Measurements from ENCODE around the gene ACRBP. TPM values are rescaled to one million over a fixed set of nuclear protein-coding genes. Genes with fewer than 3 reads are reported as not detected.
A peak's percentile ranks its signal among the peaks of the same experiment; 100 is the strongest.

Gene ACRBP
- total RNA-seq, result 1 to 10 TPM; 1.3 to 2.2 TPM
- long read RNA-seq, donor 1, result 0 reads
- long read RNA-seq, donor 2, partial matches to known transcripts, result 0 of 3 reads
- long read RNA-seq, donor 2, other reads (novel, unspliced or antisense), result 2 of 3 reads

DNA sequence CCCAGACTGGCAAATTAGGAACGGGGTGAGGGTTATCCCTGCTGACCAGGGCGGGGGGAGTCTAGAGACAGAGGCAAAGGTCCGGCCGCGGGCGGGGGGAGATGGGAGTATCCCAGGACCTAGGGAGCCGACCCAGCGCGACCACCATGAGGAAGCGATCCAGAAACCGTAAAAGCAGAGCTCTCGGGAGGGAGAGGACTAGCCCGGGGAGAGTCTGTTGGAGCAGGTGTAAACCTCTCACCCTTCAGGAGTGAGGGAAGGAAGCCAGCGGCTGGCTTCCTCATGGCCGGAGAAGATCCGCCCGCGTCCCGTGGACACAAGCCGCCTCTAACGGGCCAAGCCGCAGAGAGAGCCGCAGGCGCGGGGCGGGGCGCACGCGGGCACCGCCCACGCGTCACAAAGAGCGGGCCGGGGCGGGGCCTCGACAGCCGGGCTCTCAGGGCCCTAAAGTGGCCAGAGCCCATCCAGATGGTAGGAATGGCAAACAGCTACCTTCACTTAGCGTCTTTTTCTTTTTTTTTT lies at the start of gene ACRBP:
Gene ACRBP (minus strand): TSS at position 350 of the 522 bp plus-strand sequence. CDS start 66 bp downstream, at position 284.
- peak; percentile 94 for DNase-seq (ENCODE audit: low spot score)
- intact Hi-C loops (cut with DNase I), result loop anchor here in 1 of 2 donors (10.0 kb wide), 1 partner anchor 82 kb away; the partner anchor contains the start of gene NOP2

DNA sequence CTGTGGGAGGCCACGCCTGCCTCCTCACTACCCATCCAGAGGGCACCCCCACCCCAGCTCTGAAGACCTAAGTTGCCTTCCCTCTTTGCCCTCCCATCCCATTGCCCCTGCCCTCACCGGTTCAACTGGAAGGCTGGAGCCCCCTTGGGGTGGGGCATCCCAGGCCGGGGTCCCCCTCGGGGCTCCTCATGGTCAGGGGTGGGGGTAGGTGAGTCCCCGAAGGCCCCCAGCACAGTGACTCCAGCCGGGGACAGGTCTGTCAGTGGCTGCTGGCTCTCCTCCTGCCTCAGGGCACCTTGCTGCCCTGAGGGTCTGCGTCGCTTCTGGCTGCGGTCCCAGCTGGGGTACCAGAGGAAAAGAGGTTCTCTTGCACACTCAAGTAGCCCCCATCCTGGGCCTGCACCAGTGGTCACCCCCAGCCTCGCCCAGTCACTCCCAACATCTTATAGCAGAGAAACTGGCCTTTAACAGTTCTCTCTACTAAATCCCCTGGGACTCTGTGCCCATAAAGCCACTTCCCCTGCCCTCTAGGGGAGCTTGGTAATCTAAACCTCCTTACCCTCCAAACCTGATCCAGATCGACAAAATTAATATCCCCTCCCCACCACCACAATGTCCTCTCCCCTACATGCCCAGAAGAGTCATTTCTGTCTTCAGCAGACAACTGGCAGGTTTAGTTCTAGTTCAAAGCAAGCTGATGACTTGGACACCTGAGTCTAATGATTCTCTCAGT lies 48.2 kb upstream of the ACRBP start:
- DNase-seq (ENCODE audit: low spot score), result no peak
- intact Hi-C loops (cut with DNase I), result no loop called here

DNA sequence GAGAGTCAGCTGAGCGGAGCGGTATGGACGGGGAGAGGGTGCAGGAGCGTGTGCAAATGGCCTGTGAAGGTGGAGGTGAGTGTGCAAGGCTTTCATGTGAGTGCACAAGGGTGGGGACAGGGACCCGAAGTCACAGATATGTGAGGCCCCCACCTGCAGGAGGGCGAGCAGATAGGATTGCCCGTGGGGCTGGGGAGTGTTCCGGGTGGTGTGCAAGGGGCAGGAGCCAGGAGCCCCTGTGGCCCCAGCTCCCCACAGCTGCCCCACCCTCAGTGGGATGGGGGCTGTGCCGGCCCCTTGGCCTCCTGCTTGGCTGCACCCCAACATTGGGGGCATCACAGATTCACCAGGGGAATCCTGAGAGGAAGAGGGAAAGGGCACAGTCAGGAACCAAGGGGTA lies 47.5 kb upstream of the ACRBP start:
- DNase-seq (ENCODE audit: low spot score), result no peak
- intact Hi-C loops (cut with DNase I), result no loop called here

DNA sequence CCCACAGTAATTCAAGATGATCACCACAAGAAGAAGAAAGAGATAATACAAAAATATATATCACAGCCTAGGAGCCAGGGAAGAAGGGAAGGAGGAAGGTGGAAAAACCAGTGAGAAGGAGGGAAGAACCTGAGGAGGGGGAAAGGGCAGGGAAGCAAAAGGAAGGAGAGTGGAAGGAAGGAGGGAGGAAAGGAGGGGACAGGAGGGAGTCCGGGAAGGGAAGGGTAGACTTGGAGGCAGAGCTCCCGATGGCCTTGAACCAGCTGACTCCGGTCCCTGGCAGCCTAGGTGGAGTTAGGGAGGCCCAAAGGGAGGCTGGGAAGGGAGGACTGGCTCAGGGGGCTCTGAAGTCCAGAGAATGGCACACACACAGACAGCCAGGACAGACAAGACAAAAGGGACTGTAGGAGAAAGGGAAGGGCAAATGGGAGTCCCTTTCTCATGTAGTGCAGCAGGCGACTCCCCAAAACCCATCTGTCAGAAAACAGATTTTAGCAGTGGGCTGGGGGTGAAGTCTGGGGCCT lies 46.7 kb upstream of the ACRBP start:
- DNase-seq (ENCODE audit: low spot score), result no peak
- intact Hi-C loops (cut with DNase I), result no loop called here

DNA sequence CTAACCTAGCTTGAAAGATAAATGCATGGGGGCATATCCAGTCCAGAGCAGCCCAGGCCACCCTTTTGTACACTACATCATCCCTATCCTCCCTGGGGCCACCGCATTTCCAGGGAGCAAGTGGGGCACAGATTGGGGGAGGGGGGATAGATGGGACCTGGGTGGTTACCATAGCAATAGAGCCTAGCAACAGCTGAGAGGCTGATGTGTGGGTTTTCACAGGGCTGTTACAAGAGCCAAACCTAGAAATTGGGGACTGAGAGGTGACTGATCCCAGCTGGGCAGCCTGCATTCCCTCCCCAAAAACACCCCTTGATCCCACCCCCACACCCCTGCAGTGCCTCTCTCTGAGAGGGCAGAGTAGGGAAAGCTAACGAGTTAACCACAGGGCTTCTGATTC lies 45.7 kb upstream of the ACRBP start:
- intact Hi-C loops (cut with DNase I), result no loop called here

DNA sequence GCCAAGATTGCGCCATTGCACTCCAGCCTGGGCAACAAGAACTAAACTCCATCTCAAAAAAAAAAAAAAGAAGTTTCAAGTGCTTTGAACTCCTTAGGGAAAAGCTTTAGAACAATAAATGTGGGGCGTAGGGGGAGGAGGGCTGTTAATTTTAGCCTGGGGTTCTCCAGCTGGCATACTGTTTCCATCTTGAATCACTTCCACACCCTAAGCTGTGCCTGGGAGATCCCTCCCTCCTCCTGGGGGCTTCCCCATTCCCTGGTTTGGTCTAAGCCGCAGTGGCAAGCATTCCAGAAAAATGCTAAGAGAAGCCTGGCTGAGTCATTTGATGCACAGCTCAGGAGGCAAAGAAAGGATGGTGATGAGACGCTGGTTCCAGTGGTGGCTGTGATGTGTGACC lies 44.2 kb upstream of the ACRBP start:
- DNase-seq (ENCODE audit: low spot score), result no peak
- intact Hi-C loops (cut with DNase I), result no loop called here

More for the DNA sequence above, 45.7 kb upstream of the ACRBP start:
- no peak for DNase-seq (ENCODE audit: low spot score)

DNA sequence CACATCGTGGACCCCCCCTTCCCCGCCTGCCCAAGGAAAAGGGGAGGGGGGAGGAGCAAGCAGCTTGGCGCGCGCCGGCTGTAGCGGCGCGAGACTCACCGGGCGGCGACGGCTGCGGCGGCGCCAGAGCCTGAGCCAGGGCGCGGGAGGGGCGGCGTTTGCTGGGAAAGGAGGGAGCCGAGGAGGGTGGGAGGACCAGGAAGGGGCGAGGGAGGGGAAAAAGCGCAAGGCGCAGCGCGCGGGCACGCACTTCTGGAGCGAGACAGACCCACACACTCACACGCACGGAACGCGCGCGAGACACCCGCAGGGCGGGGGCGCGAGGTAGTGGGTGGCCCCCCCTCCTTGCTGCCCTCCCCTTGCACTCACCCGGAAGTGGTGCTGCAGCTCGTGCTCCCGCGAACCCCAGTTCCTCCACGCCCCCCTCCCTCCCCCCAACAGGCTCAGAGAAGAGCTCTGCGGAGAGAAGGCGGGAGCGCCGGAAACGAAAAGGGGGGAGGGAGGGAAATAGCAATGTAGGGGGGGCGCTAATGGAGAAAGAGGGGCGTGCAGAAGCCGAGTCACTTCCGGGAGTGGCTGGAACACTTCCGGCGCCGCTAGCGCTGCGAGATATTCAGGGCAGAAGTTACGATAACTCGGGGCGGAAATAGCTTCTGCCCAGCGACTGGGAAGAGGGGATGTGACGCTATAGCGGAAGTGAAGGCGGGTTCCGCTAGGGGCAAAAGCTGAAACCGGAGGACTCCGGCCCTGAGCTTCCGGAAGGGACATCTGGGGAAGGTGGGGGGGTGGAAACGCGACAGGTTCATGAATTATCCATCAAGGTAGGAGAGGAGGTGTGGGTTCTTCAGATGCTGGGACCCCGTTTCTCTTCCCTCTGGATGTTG lies 42.0 kb upstream of the ACRBP start, which contains the start of gene ZNF384:
Gene ZNF384 (minus strand): TSS at position 377 of the 884 bp plus-strand sequence. CDS start 9,855 bp downstream, outside the sequence.
- intact Hi-C loops (cut with DNase I), result loop anchor here in 1 of 2 donors (1.0 kb wide), 1 partner anchor 26 kb away; the partner anchor contains the start of gene ING4

DNA sequence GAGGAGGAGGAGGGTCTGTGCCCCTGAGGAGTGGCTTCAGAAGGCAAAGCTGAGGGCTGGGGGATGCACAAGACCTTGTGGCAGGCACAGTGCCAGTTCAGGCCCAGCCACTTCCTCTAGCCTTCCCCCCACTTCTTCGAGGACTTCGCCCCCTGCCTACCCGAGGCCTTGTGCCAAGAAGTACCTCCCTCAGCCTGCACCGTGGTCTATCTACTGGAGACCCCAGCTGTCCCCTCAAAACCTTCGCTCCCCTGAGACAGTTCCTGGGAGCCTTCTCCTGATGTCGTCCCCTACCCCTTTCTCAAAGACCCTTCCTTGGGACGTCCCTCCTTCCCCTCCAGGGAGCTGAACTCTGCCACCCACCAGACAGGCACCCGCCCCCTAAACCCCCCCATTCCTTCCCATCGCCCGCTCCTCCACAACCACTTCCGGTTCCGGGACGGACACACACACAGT lies 41.3 kb upstream of the ACRBP start:
- DNase-seq (ENCODE audit: low spot score), result no peak
- intact Hi-C loops (cut with DNase I), result no loop called here

More for the DNA sequence above, 42.0 kb upstream of the ACRBP start, which contains the start of gene ZNF384:
- DNase-seq (ENCODE audit: low spot score), result peak; percentile 99

DNA sequence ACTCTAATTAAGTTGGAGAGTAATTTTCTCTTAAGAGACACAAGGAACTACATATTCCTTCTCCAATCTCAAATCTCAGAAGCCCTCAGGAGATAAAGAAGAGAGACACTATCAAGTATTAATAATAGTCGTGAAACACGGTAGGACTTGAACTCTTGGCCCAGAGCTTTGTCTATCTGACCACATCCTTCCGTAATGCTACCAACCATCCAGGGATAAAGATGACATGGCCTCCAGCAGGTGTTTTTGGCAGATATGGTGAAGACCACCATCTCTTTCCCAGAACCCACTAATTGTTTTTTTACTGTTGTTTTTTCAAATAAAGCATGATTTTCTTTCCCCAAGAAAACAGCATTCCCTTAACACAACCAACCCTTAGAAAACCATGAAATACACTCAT lies 38.6 kb upstream of the ACRBP start:
- intact Hi-C loops (cut with DNase I), result no loop called here

DNA sequence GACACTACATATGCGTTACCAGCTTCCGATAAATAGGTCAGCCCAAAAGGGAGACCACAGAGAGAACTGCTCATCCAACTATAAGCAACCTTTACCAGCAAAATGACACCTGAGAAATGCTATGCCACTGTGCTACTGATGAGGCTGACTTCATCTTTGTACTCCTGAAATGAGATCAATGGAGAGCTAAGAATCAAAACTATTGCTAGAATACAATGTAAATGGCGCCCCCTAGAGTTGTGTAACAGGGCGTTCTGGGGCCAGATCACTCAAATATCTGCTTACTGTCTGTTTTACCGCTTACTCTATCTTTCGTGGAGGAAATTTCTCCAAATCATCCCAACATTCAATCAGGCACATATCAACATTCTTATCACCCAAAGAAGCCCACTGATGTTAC lies 37.4 kb upstream of the ACRBP start:
- DNase-seq (ENCODE audit: low spot score), result no peak
- intact Hi-C loops (cut with DNase I), result no loop called here

More for the DNA sequence above, 38.6 kb upstream of the ACRBP start:
- DNase-seq (ENCODE audit: low spot score), result no peak

DNA sequence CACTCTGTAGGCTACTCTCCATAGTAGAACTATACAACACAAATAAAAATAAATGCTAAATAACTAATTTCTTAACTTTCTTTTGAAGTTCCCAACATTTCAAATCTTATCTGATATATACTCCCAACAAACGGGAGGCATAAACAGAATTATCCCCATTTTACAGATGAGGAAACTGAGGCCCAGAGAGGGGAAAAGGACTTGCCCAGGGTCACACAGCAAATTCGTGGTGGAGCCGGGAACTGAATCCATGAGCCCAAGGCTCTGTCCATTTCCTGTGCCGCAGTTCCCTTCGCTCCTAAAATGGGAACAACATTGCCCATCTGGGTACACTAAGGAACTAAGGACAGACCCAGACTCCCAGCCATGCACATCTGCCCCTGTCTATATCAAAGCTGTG lies 29.7 kb upstream of the ACRBP start:
- DNase-seq (ENCODE audit: low spot score), result no peak
- intact Hi-C loops (cut with DNase I), result no loop called here

DNA sequence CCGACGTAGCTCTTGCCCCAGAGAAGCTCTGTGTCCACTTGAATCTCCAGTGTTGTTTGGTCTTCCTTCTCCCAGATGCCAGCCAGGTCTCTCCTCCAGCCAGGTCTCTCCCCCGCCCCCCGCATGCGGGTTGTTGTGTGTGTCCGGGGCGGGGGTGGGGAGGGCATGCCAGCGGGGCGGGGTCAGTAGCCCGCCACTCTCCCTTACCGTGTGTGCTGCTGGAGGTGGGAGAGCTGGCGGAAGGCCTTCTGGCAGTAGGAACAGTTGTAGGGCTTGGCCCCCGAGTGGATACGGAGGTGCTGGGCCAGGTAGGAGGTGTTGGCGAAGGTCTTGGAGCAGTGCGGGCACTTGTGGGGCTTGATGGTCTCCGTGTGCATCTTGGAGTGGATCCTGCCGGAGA lies 24.9 kb upstream of the ACRBP start:
- DNase-seq (ENCODE audit: low spot score), result no peak
- intact Hi-C loops (cut with DNase I), result no loop called here

DNA sequence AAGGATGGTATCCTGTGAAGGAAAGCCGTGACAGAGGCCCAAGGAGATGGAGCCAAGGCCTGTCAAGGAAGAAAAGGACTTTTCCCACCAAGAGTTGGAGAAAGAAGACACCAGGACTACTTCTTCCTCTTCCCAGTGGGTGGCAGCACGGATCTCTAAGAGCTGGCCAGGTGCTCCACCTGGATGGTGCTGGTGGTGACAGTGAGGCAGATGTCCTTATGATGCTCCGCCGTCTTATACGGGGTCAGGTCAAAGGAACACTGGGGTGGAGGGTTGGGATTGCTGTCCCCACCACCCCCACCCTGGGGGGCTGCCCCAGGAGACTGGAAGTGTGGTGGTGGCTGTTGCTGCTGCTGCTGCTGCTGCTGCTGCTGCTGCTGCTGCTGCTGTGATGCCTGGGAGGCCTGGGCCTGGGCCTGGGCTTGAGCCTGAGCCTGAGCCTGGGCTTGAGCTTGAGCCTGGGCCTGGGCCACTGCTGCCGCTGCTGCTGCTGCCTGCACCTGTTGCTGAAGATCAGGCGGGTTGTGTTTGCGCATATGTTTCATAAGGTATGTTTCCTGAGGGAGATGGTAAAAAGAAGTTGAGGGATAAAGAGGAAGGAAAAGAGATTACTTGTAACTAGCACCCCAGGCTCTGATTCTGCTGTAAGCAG lies 20.5 kb upstream of the ACRBP start:
- no peak for DNase-seq (ENCODE audit: low spot score)
- intact Hi-C loops (cut with DNase I), result loop anchor here in 1 of 2 donors (5.0 kb wide), 2 partner anchors 50 to 440 kb away; partner anchors contain the start of gene C1RL

DNA sequence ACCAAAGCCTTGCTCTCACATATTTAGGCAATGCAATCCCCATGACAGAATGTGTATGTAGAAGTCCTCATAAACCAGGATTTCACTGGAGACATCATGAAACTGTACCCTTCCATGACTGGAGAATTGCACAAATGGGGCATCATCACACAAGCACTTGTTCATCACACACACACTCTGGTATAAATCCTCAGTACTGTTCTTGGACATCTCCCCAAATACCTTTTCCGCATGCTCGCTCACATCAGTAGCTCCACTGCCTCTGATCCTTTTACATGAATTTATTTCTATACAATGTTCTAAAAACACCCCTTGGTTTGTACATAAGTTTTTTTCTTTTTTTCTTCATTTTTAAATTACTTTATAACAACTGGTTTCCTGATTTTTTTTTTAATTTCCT lies 19.0 kb upstream of the ACRBP start:
- no peak for DNase-seq (ENCODE audit: low spot score)
- intact Hi-C loops (cut with DNase I), result loop anchor here in 1 of 2 donors (5.0 kb wide), 2 partner anchors 49 to 441 kb away; partner anchors contain the start of gene C1RL

DNA sequence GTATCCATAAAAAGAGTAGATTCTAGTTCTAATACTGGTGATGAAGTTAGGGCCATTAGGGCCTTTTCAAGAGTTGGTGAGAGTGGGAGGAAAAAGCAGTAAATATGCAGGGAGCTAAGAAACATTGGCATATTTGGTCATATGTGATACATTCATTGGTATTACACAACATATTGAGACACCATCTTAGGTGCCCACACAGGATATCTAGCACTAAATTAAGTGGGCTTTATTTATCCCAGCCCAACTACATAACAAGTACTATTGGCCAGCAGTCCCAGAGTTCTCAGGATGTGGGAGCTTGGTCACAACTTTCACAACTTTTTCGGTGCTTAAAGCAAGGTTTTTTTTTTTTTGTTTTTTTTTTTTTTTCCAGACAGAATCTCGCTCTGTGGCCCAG lies 17.7 kb upstream of the ACRBP start:
- intact Hi-C loops (cut with DNase I), result loop anchor here in 1 of 2 donors (5.0 kb wide), 2 partner anchors 48 to 442 kb away; partner anchors contain the start of gene C1RL
- no peak for DNase-seq (ENCODE audit: low spot score)

DNA sequence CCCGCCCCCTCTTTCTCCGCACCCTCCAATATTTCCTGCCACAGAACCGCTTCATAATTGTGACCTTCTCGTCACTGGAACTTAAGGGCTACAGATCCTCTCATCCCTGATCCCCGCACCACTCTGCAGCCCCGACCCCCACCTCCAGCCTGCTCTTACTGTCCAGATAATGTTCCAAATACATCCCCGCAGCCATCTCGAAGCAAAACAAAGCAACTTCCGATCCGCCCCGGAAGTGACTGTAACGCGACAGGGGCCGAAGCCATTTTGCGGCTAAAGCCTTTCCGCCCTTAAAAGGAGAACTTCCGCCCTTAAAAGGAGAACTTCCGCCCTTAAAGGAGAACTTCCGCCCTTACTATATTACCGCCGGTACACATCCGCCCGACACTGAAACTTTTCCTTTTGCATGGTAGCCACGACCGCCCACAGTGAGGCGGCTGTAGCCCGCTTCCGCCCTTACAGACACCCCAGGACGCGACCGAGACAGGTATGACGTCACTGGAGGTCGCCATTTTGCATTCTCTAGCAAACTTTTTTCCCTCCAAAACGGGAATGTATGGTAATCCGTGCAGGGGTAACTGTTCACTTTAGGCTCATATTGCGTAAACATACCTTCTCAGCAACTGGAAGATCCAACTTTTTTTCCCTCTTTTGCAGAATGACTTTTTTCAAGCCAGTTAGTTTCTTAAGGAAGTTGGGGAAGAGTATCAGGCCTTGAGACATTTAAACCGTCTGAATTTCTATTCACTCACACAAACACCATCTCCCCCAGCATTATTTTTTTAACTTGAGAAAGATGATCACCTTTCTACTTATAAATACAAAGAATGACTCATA lies 15.9 kb upstream of the ACRBP start, which contains the start of gene ING4:
Gene ING4 (minus strand): TSS at position 214 of the 837 bp plus-strand sequence. CDS start 18 bp downstream, at position 196.
- DNase-seq (ENCODE audit: low spot score), result peak; percentile 99
- intact Hi-C loops (cut with DNase I), result loop anchor here in 1 of 2 donors (1.0 kb wide), 1 partner anchor 26 kb away; the partner anchor contains the start of gene ZNF384

DNA sequence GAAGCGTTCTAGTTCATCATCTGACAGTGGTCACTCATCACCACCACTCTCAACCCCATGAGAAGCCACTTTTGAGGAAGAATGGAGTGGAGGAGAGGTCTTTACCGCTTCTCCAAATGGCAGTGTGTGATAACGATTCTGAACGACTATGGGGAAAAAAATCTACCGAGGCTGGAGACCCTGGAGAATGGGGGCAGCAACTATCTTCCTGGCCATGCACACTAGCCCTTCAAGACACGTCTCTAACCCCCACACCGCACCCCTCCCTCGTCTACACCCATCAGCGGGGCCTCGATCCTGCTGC lies 15.3 kb upstream of the ACRBP start:
- no peak for DNase-seq (ENCODE audit: low spot score)
- intact Hi-C loops (cut with DNase I), result no loop called here

DNA sequence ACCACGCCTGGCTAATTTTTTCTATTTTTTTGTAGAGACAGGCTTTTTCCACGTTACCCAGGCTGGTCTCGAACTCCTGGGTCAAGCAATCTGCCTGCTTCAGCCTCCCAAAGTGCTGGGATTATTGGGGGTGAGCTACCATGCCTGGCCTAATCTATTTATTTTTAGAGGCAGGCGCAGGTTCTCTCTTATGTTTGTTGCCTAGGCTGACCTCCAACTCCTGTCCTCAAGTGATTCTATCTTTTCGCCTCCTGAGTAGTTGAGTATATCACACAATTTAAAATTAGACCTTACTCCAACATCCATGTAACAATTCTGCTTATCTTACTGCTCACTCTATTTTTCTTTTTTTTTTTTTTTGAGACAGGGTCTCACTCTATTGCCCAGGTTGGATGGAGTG lies 6.8 kb upstream of the ACRBP start:
- intact Hi-C loops (cut with DNase I), result no loop called here
- DNase-seq (ENCODE audit: low spot score), result no peak

All from posterior vena cava (tissue), 2 donors.